RWPE2 (cell line): ENCODE results near the gene GET4.

Source experiments
- ATAC-seq: fragments of 200-7000 bp; cut with Tn5 transposase; 3 replicates; pipeline ENCODE4 v1.9.1; 2021; ENCODE audit warnings: low read depth
- DNase-seq: peaks from one replicate; pipeline ENCODE4 v3.0.0-alpha.2; 2020; ENCODE audit warnings: low spot score
- H3K27ac ChIP-seq: fragments of 450-650 bp; 2 replicates; pipeline ENCODE4 v1.5.1; 2017; ENCODE audit warnings: mild to moderate bottlenecking; ENCODE audit not compliant: poor library complexity, severe bottlenecking
- H3K27me3 ChIP-seq: fragments of 250-450 bp; sonication (Bioruptor Pico); 2 replicates; pipeline ENCODE4 v1.5.1; 2021; ENCODE audit warnings: mild to moderate bottlenecking, moderate library complexity; ENCODE audit not compliant: insufficient read depth, poor library complexity, severe bottlenecking
- H3K36me3 ChIP-seq: fragments of 250-450 bp; sonication (Bioruptor Pico); 2 replicates; pipeline ENCODE4 v1.5.1; 2020; ENCODE audit warnings: low read depth, mild to moderate bottlenecking, moderate library complexity
- H3K4me1 ChIP-seq: fragments of 250-450 bp; sonication (Bioruptor Pico); 2 replicates; pipeline ENCODE4 v1.5.1; 2021; ENCODE audit warnings: mild to moderate bottlenecking, moderate library complexity; ENCODE audit not compliant: insufficient read depth, poor library complexity, severe bottlenecking
- H3K4me3 ChIP-seq: fragments of 250-450 bp; sonication (Bioruptor Pico); 2 replicates; pipeline ENCODE4 v1.5.1; 2021; ENCODE audit warnings: mild to moderate bottlenecking, moderate library complexity; ENCODE audit not compliant: severe bottlenecking
- H3K9me3 ChIP-seq: fragments of 250-450 bp; sonication (Bioruptor Pico); 2 replicates; pipeline ENCODE4 v1.5.1; 2021; ENCODE audit warnings: mild to moderate bottlenecking, moderate library complexity; ENCODE audit not compliant: severe bottlenecking
- TF ChIP-seq, protein P1 (sequence below): fragments of 450-650 bp; IDR thresholded peaks from one replicate; pipeline ENCODE4 v1.5.1; 2017; ENCODE audit warnings: mild to moderate bottlenecking, moderate library complexity; ENCODE audit not compliant: poor library complexity, severe bottlenecking

GET4 gene

DNA sequence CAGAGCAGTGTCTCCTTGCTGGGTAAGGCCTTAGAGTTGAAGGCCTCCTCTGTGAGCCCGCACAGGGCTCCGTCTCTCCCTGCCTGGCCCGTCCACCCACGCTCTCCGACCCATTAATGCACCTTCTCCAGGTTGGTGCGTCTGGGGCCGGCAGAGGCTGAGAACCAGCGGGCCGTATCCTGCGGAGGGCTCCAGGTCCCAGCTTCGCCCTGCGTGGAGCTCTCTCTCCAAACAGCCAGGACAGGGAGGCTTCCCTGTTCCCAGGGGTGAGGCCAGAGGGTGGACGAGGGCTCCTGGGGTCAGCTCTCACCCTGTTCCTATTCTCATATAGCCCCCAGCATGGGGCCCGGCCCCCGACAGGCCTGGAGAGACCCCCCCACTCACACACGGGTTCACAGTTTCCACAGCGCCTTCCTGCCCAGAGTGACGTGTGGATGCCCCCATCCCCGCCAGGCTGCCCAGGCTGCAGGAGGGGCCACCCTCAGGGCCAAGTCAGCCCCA lies 34.6 kb downstream of the GET4 start:
- ATAC-seq = no peak
- Histone ChIP-seq H3K4me3 (no peak overlapping the region), H3K27ac (no peak overlapping the region), H3K9me3 (no peaks in the 10 kb centered on the region), H3K27me3 (no peaks in the 10 kb centered on the region), H3K36me3 (no peaks in the 10 kb centered on the region), H3K4me1 (peaks cover 13% of the 10 kb centered on the region)
- TF ChIP-seq, protein P1, sequence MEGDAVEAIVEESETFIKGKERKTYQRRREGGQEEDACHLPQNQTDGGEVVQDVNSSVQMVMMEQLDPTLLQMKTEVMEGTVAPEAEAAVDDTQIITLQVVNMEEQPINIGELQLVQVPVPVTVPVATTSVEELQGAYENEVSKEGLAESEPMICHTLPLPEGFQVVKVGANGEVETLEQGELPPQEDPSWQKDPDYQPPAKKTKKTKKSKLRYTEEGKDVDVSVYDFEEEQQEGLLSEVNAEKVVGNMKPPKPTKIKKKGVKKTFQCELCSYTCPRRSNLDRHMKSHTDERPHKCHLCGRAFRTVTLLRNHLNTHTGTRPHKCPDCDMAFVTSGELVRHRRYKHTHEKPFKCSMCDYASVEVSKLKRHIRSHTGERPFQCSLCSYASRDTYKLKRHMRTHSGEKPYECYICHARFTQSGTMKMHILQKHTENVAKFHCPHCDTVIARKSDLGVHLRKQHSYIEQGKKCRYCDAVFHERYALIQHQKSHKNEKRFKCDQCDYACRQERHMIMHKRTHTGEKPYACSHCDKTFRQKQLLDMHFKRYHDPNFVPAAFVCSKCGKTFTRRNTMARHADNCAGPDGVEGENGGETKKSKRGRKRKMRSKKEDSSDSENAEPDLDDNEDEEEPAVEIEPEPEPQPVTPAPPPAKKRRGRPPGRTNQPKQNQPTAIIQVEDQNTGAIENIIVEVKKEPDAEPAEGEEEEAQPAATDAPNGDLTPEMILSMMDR = no peak
- no peak for DNase-seq

DNA sequence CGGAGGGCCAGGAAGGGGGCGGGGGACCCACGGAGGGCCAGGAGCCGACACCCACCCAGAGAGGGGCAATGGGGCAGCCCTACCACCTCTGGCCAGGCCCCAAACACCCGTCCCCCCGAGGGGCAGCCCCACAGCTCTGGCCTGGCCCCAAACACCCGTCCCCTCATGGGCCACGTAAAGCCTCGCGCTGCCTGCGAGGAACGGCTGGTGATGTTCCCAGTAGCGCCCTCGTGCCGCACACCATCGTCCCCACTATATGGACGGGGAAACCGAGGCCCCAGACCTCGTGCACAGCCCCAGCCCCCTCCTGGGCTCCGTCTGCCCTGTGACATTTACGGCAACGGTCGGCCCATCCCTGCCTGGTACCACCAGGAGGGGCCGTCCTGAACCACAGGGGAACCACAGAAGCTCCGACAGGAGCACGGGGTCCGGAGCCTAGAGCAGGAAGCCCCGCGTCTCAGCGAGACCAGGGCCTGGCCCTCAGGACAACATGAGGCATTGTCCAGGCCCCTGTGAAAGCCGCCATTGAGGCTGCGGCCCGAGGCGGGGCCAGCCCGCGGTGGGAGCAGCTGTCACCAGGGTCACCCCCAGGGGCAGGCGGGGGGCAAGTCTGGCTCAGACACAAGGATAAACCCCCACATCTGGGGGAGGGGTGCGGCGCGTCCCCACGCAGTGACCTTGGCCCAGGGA lies 35.6 kb downstream of the GET4 start:
- ATAC-seq (no peak), DNase-seq (no peak)
- Histone ChIP-seq H3K4me3 (no peak overlapping the region), H3K4me1 (peaks cover 13% of the 10 kb centered on the region), H3K27ac (no peak overlapping the region), H3K36me3 (no peaks in the 10 kb centered on the region), H3K27me3 (no peaks in the 10 kb centered on the region), H3K9me3 (no peaks in the 10 kb centered on the region)
- TF ChIP-seq, protein P1 = no peak

DNA sequence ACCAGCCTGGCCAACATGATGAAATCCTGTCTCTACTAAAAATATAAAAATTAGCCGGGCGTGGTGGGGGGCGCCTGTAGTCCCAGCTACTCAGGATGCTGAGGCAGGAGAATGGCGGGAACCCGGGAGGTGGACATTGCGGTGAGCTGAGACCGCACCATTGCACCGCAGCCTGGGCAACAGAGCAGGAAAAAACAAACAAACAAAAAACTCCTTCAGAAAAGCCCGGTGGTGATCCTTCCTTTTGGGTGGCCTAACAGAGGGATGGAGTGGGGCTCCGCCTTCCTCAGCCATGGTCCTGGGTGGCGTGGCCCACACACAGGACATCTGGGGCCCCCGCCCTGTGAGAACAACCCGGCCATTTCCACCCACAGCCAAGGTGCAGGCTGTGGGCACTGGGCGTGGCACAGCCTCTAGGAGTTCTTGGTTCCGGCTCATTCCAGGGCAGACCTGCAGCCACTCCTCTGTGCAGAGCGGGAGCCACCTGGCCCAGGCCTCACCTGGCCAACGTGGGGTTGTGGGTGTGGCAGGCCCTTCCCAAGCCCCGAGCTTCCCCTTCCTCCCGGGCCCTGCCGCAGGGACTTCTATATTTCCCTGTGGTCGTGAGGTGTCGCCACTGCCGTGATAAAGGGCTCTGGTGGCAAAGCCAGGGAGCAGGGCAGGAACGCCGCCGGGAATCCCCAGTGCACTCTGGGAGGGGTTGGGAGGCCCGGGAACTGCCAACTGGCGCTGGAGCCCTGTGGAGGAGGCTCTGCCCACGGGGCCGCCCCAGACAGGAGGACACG lies 37.6 kb downstream of the GET4 start:
- Histone ChIP-seq H3K4me3 (no peak overlapping the region), H3K27ac (peak overlapping the region; percentile 39), H3K4me1 (peaks cover 13% of the 10 kb centered on the region), H3K9me3 (no peaks in the 10 kb centered on the region), H3K36me3 (no peaks in the 10 kb centered on the region), H3K27me3 (no peaks in the 10 kb centered on the region)
- ATAC-seq (peak; percentile 80), DNase-seq (no peak)
- TF ChIP-seq, protein P1 = peak; percentile 54

DNA sequence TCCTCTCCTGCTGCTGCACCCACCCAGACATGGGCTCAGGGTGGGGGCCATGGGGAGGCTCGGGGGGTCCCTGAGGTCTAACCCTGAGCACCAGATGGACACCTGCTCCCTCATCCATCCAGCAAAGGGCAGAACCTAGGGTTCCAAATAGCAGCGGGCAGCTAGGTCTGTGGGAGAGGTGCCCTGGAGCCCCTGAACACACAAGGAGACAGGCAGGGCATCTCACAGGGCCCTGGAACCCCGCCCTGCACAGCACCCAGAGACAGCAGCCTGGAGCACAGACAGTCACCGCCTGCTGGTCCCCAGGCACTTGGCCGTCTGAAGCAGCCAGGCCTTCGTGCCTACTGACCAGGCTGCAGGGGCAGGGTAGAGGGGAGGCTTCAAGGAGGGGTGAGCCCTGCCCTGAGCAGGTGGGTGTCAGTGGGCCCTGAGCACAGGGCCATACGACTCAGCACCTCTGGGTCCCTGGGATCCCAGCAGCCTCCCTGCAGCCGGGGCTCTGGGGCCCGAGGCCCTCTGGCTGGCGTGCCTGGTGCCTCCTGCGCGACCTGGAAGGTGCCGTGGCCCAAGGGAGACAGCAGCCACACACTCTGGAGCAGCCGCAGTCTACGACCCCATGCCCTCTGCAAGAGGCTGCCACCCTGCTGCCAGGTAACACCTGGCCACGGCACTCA lies 38.3 kb downstream of the GET4 start:
- peak; percentile 13 for ATAC-seq
- no peaks in the 10 kb centered on the region for H3K36me3 ChIP-seq

More for the DNA sequence above, 38.3 kb downstream of the GET4 start:
- no peak for DNase-seq
- TF ChIP-seq, protein P1 = peak; percentile 28
- H3K4me1 ChIP-seq = peaks cover 13% of the 10 kb centered on the region
- H3K27me3 ChIP-seq = no peaks in the 10 kb centered on the region
- H3K27ac ChIP-seq = peak overlapping the region; percentile 39
- H3K9me3 ChIP-seq = no peaks in the 10 kb centered on the region
- H3K4me3 ChIP-seq = no peak overlapping the region
